NT2/D1 (cell line): Measurements from ENCODE around the gene CALCR.

Source experiments
- SUZ12 ChIP-seq: IDR thresholded peaks from 2 replicates; pipeline ENCODE4 v1.6.1; 2011; ENCODE audit not compliant: insufficient read length, insufficient read depth; ENCODE audit errors: extremely low read depth
- YY1 ChIP-seq: IDR thresholded peaks from 2 replicates; pipeline ENCODE4 v1.6.1; 2011; ENCODE audit not compliant: insufficient read length, insufficient read depth
- ZNF274 ChIP-seq: IDR thresholded peaks from 2 replicates; pipeline ENCODE4 v1.6.1; 2011; ENCODE audit warnings: mild to moderate bottlenecking, low read depth, low read length

DNA sequence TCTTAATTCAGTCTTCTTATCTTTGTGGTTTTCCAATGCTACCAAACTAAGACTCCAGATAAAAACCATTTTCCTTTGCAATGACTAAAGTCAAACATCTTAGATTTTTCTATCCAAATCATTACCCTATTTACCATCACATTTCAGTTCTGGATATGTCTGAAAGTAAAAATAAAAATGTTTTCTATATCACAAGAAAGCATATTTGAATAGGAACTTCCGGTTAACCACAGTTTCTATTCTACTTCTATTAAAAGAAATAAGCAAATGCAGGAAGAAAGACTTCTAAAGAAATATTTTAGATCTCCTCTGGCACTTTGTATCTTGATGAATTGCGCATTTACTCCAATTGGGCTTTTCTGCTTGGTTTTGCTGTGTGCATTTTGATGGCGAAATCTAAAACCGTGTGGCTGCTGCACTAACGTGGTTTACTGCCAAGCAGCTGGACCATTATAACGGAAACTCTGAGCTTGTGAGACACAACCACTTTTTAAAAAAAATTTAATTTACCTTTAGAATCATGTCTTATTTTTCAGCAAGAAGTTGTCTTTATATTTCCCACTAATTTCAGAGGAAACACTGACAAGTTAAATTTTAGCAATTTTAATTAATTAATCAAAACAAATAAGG, 196.3 kb downstream of the CALCR start:
- TF ChIP-seq YY1, result no peak
- TF ChIP-seq ZNF274, result no peak
- no peak for TF ChIP-seq SUZ12
